B cell (primary cell): ENCODE measurements around the gene NPTN. TPM values are rescaled to one million over a fixed set of nuclear protein-coding genes. Genes with fewer than 3 reads are reported as not detected.

Experiments
- ATAC-seq: fragments of 200-7000 bp; cut with Tn5 transposase; one replicate; pipeline ENCODE4 v1.10.0; 2021; ENCODE audit warnings: low read depth, mild to moderate bottlenecking, moderate number of reproducible peaks, moderate library complexity
- CTCF ChIA-PET: fragments of 350-600 bp; sonication (Branson Sonifier 250); formaldehyde crosslinking; loops from one replicate; lab custom pipeline; 2021; ENCODE audit warnings: antibody characterized with exemption, inconsistent platforms; lab: Charles Lee
- POLR2A ChIA-PET: fragments of 350-600 bp; sonication (Branson Sonifier 250); formaldehyde crosslinking; loops from one replicate; lab custom pipeline; 2021; ENCODE audit warnings: antibody characterized with exemption; lab: Charles Lee
- DNase-seq: peaks from one replicate; pipeline ENCODE4 v3.0.0; 2013
- H2AFZ ChIP-seq: 2 replicates; pipeline ENCODE4 v1.6.1; 2012; ENCODE audit warnings: mild to moderate bottlenecking, low read depth, low read length; ENCODE audit not compliant: insufficient read depth, poor library complexity, severe bottlenecking
- H3K27ac ChIP-seq, 2 donors: 1 replicate in 1 of 2; 2 replicates in 1 of 2; pipeline ENCODE4 v1.5.1; 2012 to 2013; ENCODE audit warnings: low read length in 2 of 2, mild to moderate bottlenecking in 2 of 2, moderate library complexity in 1 of 2
- H3K27me3 ChIP-seq, 4 experiments: fragments of 200-600 bp in 1 of 4; sonication (generic) in 1 of 4; replicated peaks in 1 of 4; 1 replicate in 2 of 4; 2 replicates in 2 of 4; pipeline versions ENCODE4 v1.6.1 to v1.7.0; 2013 to 2016; ENCODE audit warnings: low read length in 3 of 4, mild to moderate bottlenecking in 2 of 4, mixed read lengths in 1 of 4, moderate library complexity in 1 of 4; ENCODE audit not compliant: insufficient read depth in 4 of 4, control insufficient read depth in 3 of 4; ENCODE audit errors: control extremely low read depth in 1 of 4
- H3K36me3 ChIP-seq, 2 experiments: replicated peaks in 1 of 2; 1 replicate in 1 of 2; 2 replicates in 1 of 2; pipeline versions ENCODE4 v1.6.1 to v1.7.1; 2013; ENCODE audit warnings: low read length in 1 of 2; ENCODE audit not compliant: insufficient read depth in 2 of 2, control insufficient read depth in 1 of 2; ENCODE audit errors: control extremely low read depth in 1 of 2, extremely low read depth in 1 of 2
- H3K4me1 ChIP-seq, 2 donors: fragments of 200-600 bp in 1 of 2; sonication (generic) in 1 of 2; 1 replicate in 1 of 2; 2 replicates in 1 of 2; pipeline versions ENCODE4 v1.5.1 to v1.6.1; 2013 to 2017; ENCODE audit warnings: low read length in 2 of 2; ENCODE audit not compliant: control insufficient read depth in 2 of 2, insufficient read depth in 2 of 2
- H3K4me2 ChIP-seq: replicated peaks from 2 replicates; pipeline ENCODE3; 2012; ENCODE audit warnings: mild to moderate bottlenecking, low read depth, low read length; ENCODE audit not compliant: poor library complexity, severe bottlenecking
- H3K4me3 ChIP-seq, 5 experiments: fragments of 200-600 bp in 1 of 5; sonication (generic) in 1 of 5; 1 replicate in 3 of 5; 2 replicates in 2 of 5; pipeline versions ENCODE4 v1.5.1 to v1.7.0; 2011 to 2016; ENCODE audit warnings: low read length in 4 of 5, mild to moderate bottlenecking in 4 of 5, low read depth in 2 of 5, control low read depth in 1 of 5, moderate library complexity in 1 of 5; ENCODE audit not compliant: insufficient read depth in 1 of 5; ENCODE audit errors: control extremely low read depth in 1 of 5, extremely low read depth in 1 of 5
- H3K79me2 ChIP-seq: fragments of 200-600 bp; sonication (generic); one replicate; pipeline ENCODE4 v1.6.0; 2016; ENCODE audit warnings: low read length; ENCODE audit not compliant: control insufficient read depth, insufficient read depth
- H3K9ac ChIP-seq: fragments of 200-600 bp; sonication (generic); 2 replicates; pipeline ENCODE4 v1.6.1; 2017; ENCODE audit warnings: mild to moderate bottlenecking, low read length, moderate library complexity
- H3K9me3 ChIP-seq, 3 donors: one replicate each; pipeline versions ENCODE4 v1.6.1 to v1.7.1; 2013; ENCODE audit warnings: low read length in 2 of 3; ENCODE audit not compliant: control insufficient read depth in 2 of 3, insufficient read depth in 1 of 3; ENCODE audit errors: control extremely low read depth in 1 of 3
- H4K20me1 ChIP-seq: 2 replicates; pipeline ENCODE4 v1.6.0; 2012; ENCODE audit warnings: mild to moderate bottlenecking, low read length; ENCODE audit not compliant: insufficient read depth, control insufficient read depth, poor library complexity, severe bottlenecking
- H3K27ac Mint-ChIP-seq: one replicate; pipeline ENCODE4 v1.8.0; 2021; ENCODE audit warnings: mixed read lengths
- H3K27me3 Mint-ChIP-seq: one replicate; pipeline ENCODE4 v1.8.0; 2021; ENCODE audit warnings: mixed read lengths
- H3K4me1 Mint-ChIP-seq: one replicate; pipeline ENCODE4 v1.8.0; 2021; ENCODE audit warnings: mixed read lengths
- H3K4me3 Mint-ChIP-seq: one replicate; pipeline ENCODE4 v1.8.0; 2021; ENCODE audit warnings: mixed read lengths
- H3K9me3 Mint-ChIP-seq: one replicate; pipeline ENCODE4 v1.8.0; 2022; ENCODE audit warnings: mixed read lengths; ENCODE audit not compliant: insufficient read depth
- EZH2 ChIP-seq: IDR thresholded peaks from 2 replicates; pipeline ENCODE4 v1.6.1; 2012; ENCODE audit warnings: borderline replicate concordance, low read depth, mild to moderate bottlenecking, moderate library complexity, low read length; ENCODE audit not compliant: insufficient read depth, poor library complexity, severe bottlenecking
- WGBS: methylation state at CpG from one replicate; pipeline ENCODE4 v1.1.5; 2013; ENCODE audit warnings: missing lambda C conversion rate; ENCODE audit not compliant: insufficient coverage; 5-methylcytosine and 5-hydroxymethylcytosine counted together
- intact Hi-C: fragments of 100-400 bp; cut with micrococcal nuclease; formaldehyde crosslinking; loops from one replicate; pipeline ENCODE4 v1.10.0; 2022
- polyA plus RNA-seq: library from polyadenylated mRNA; depleted of rRNA; stranded (reverse); fragments of >200 nt; gene quantifications from 2 replicates; pipeline ENCODE4 v1.2.3, GENCODE V29; 2012
- total RNA-seq, 2 donors: library from RNA; stranded (reverse); fragments of 120-200 nt in 1 of 2; gene quantifications; 1 replicate in 1 of 2; 2 replicates in 1 of 2; pipeline versions ENCODE4 v1.2.3 to v1.2.4, GENCODE V29; 2013 to 2022
- TF ChIP-seq, protein P1 (sequence below): fragments of 200-600 bp; IDR thresholded peaks from one replicate; pipeline ENCODE4 v1.8.0; 2022; ENCODE audit warnings: antibody characterized with exemption, mild to moderate bottlenecking

The NPTN gene
- total and polyA plus RNA-seq, 2 donors (not counting 1 experiment from before 2014, with no cell fraction given) = 23.5 to 40.5 TPM

DNA sequence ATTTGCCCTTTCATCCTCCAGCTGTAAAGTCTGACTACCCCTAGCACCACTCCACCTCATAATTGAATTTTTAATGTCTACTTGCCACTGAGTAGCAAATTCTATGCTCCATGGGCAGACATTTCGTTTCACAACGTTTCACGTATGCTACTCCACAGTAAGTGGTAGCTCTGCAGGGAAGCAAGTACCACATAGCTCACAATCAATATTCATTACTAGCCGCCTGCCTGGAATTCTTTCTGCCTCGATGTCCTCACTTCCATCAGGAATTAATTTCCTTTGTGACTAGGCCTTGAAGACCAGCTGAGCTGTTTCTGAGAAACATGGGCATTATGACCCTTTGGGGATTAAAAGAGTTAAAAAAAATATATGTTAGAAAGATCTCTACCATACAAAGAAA lies 15.3 kb downstream of the NPTN start:
- intact Hi-C loops = no loop called here
- CTCF ChIA-PET = interaction anchor here (0.5 to 1.4 kb wide), 5 partner anchors 9 to 35 kb away, joined by 3 to 5 read pairs (median 3); no protein-coding TSS in a partner anchor
- no peaks in the 10 kb centered on the region for H3K36me3 ChIP-seq
- no peaks in the 10 kb centered on the region for H3K27me3 Mint-ChIP-seq
- no peaks in the 10 kb centered on the region for H3K9me3 Mint-ChIP-seq
- no peak overlapping the region for H3K27ac Mint-ChIP-seq
- ATAC-seq (no peak), DNase-seq (no peak)
- H3K4me1 Mint-ChIP-seq = peaks cover 36% of the 10 kb centered on the region
- POLR2A ChIA-PET = no interaction called here
- H3K4me2 ChIP-seq = no peak overlapping the region
- peaks cover 74% of the 10 kb centered on the region for H4K20me1 ChIP-seq
- peaks cover 98% of the 10 kb centered on the region for H3K79me2 ChIP-seq
- H3K4me3 ChIP-seq = no peak overlapping the region
- no peak overlapping the region for H3K4me3 Mint-ChIP-seq
- no peak overlapping the region for H2AFZ ChIP-seq
- no peaks in the 10 kb centered on the region for H3K4me1 ChIP-seq
- TF ChIP-seq, protein P1, sequence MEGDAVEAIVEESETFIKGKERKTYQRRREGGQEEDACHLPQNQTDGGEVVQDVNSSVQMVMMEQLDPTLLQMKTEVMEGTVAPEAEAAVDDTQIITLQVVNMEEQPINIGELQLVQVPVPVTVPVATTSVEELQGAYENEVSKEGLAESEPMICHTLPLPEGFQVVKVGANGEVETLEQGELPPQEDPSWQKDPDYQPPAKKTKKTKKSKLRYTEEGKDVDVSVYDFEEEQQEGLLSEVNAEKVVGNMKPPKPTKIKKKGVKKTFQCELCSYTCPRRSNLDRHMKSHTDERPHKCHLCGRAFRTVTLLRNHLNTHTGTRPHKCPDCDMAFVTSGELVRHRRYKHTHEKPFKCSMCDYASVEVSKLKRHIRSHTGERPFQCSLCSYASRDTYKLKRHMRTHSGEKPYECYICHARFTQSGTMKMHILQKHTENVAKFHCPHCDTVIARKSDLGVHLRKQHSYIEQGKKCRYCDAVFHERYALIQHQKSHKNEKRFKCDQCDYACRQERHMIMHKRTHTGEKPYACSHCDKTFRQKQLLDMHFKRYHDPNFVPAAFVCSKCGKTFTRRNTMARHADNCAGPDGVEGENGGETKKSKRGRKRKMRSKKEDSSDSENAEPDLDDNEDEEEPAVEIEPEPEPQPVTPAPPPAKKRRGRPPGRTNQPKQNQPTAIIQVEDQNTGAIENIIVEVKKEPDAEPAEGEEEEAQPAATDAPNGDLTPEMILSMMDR = no peak
- TF ChIP-seq EZH2 = no peak
- H3K27ac ChIP-seq = no peak overlapping the region
- H3K27me3 ChIP-seq = no peaks in the 10 kb centered on the region
- WGBS = 100% methylated on average over 3 of the region's 5 CpGs
- H3K9me3 ChIP-seq = peaks cover 0 to 3% (median 0%) of the 10 kb centered on the region in 3 donors
- no peak overlapping the region for H3K9ac ChIP-seq

DNA sequence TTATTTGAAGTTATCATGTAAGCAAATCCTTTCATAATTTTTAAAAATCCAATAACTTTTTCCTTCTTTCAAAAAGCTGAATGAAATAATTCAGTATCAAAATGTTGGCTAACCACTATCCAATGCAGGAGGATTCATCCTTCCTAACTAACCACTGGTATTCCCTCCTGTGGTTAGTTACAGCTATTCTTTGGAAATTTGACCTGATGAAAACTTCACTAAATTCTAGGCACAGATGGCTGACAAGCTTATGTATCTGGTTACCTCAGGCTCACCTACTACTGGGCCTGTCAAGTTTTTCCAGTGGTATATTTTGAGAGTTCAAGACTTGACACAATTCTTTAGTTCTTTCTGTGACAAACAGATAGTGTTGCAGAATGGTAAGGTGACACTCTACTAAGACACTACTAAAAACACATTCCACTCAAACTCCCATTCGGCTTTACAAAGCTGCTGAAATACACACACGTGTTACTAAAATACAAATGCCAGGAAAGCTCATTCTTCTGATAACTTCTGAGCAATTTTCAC lies 15.8 kb downstream of the NPTN start:
- H4K20me1 ChIP-seq = peaks cover 80% of the 10 kb centered on the region

More for the DNA sequence above, 15.8 kb downstream of the NPTN start:
- Histone ChIP-seq H3K79me2 (peaks cover 98% of the 10 kb centered on the region), H3K36me3 (no peaks in the 10 kb centered on the region), H3K4me3 (no peak overlapping the region), H3K4me1 (no peaks in the 10 kb centered on the region), H3K9ac (no peak overlapping the region), H3K27ac (no peak overlapping the region), H3K4me2 (no peak overlapping the region), H3K27me3 (no peaks in the 10 kb centered on the region), H2AFZ (no peak overlapping the region), H3K9me3 (peaks cover 0 to 3% (median 0%) of the 10 kb centered on the region in 3 donors)
- Mint-ChIP-seq H3K9me3 (no peaks in the 10 kb centered on the region), H3K4me3 (no peak overlapping the region), H3K27ac (no peak overlapping the region), H3K27me3 (no peaks in the 10 kb centered on the region), H3K4me1 (peaks cover 39% of the 10 kb centered on the region)
- DNase-seq (no peak), ATAC-seq (no peak)
- intact Hi-C loops = no loop called here
- 100% methylated on average over 2 of the region's 2 CpGs for WGBS
- POLR2A ChIA-PET = no interaction called here
- CTCF ChIA-PET = interaction anchor here (0.5 to 1.4 kb wide), 5 partner anchors 9 to 35 kb away, joined by 3 to 5 read pairs (median 3); no protein-coding TSS in a partner anchor
- TF ChIP-seq, protein P1 = no peak
- TF ChIP-seq EZH2 = no peak
